SK-N-SH (cell line): ENCODE data around the gene PRKCQ.

ENCODE experiments used
- CTCF ChIP-seq: fragments of 200-600 bp; sonication (generic); IDR thresholded peaks from 2 replicates; pipeline ENCODE4 v1.6.1; 2017; ENCODE audit warnings: antibody characterized with exemption, mild to moderate bottlenecking, moderate library complexity
- FOXM1 ChIP-seq: IDR thresholded peaks from 2 replicates; pipeline ENCODE4 v1.4.0; 2012; ENCODE audit warnings: low read depth, mild to moderate bottlenecking
- JUND ChIP-seq: IDR thresholded peaks from 2 replicates; pipeline ENCODE4 v1.4.0; 2012
- POLR2AphosphoS5 ChIP-seq: IDR thresholded peaks from 2 replicates; pipeline ENCODE4 v1.6.1; 2012; ENCODE audit warnings: low read depth, low read length
- RAD21 ChIP-seq: IDR thresholded peaks from 2 replicates; pipeline ENCODE4 v1.6.1; 2012; ENCODE audit warnings: mild to moderate bottlenecking, low read length
- RCOR1 ChIP-seq: fragments of 150-350 bp; IDR thresholded peaks from 2 replicates; pipeline ENCODE4 v1.6.1; 2017; ENCODE audit warnings: antibody characterized with exemption, low read length

GRCh38 chr10:6455592-6455991 lies 124.5 kb downstream of the PRKCQ start:
- TF ChIP-seq FOXM1 (no peak), JUND (no peak), CTCF (no peak), RCOR1 (no peak), POLR2AphosphoS5 (no peak), RAD21 (no peak)
